Keratinocyte (primary cell): ENCODE results near the gene FGB.

Source experiments
- EZH2 ChIP-seq: IDR thresholded peaks from one replicate; pipeline ENCODE4 v1.6.1; 2012; ENCODE audit warnings: inconsistent platforms, mild to moderate bottlenecking, low read length, moderate library complexity
- TF ChIP-seq, protein P1 (sequence below), 3 experiments: IDR thresholded peaks in 1 of 3; conservative IDR thresholded peaks in 1 of 3; optimal IDR thresholded peaks in 1 of 3; 2 replicates in 2 of 3; 3 replicates in 1 of 3; pipeline versions ENCODE3 to v1.5.1; 2011; ENCODE audit warnings: low read length in 3 of 3, mild to moderate bottlenecking in 3 of 3, moderate library complexity in 2 of 3, control low read depth in 1 of 3, inconsistent platforms in 1 of 3; ENCODE audit not compliant: insufficient read depth in 2 of 3; ENCODE audit errors: extremely low read depth in 1 of 3

DNA sequence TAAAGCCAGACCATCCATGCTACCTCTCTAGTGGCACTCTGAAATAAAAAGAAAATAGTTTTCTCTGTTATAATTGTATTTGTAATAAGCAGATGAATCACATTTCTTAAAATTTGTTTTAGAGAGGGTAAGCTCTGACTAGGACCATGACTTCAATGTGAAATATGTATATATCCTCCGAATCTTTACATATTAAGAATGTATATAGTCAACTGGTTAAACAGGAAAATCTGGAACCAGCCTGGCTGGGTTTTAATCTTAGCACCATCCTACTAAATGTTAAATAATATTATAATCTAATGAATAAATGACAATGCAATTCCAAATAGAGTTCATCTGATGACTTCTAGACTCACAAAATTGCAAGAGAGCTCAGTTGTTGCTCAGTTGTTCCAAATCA is 1.5 kb downstream of the FGB start:
- TF ChIP-seq, protein P1, sequence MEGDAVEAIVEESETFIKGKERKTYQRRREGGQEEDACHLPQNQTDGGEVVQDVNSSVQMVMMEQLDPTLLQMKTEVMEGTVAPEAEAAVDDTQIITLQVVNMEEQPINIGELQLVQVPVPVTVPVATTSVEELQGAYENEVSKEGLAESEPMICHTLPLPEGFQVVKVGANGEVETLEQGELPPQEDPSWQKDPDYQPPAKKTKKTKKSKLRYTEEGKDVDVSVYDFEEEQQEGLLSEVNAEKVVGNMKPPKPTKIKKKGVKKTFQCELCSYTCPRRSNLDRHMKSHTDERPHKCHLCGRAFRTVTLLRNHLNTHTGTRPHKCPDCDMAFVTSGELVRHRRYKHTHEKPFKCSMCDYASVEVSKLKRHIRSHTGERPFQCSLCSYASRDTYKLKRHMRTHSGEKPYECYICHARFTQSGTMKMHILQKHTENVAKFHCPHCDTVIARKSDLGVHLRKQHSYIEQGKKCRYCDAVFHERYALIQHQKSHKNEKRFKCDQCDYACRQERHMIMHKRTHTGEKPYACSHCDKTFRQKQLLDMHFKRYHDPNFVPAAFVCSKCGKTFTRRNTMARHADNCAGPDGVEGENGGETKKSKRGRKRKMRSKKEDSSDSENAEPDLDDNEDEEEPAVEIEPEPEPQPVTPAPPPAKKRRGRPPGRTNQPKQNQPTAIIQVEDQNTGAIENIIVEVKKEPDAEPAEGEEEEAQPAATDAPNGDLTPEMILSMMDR (optimal IDR thresholded peaks at IDR 0.05 in 1 of 3, IDR thresholded peaks at IDR 0.05 in 1 of 3, conservative IDR thresholded peaks at IDR 0.05 in 1 of 3; ENCODE audit: extremely low read depth in 1 of 3, insufficient read depth in 2 of 3, low read length in 3 of 3) = no peak
- no peak for TF ChIP-seq EZH2
